CMK (cell line): ENCODE data around the gene SRPK2.

Source experiments
- DNase-seq: peaks from one replicate; pipeline ENCODE4 v3.0.0-alpha.2; 2010; ENCODE audit warnings: low read depth

SRPK2 gene

DNA sequence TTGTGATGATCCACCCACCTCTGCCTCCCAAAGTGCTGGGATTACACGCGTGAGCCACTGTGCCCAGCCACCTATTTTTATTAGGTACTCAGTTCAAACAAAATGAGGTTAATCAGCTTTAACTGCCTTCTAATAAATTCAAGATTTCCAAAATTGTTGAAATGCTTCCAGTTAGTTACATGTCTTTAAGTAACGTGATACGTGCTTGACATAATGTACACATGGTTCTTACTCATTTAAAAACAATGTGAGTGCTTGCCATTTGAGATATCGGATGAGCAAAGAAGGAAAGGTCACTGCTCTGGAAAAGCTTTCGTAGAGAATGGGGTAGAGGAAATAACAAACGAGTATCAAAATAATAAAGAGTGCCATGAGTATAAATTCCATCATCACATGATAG, 291.1 kb downstream of the SRPK2 start:
- no peak for DNase-seq

DNA sequence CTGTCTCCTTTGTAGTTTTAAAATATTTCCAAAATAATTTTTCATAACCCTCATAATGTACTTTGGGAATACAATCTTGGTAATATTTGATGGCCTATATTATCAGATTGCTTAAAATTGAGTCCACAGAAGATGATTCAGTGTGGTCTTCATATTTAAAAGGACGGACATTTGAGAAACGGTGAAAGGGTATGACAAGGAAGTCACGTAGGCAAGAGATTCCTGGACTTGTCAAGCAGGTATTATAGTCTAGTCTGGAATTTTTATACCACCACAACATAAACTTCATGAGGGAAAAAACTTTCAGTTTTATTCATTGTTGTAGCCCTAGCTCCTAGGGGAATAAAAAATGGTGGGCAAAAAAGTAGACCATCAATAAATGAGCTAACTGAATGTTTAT, 292.4 kb downstream of the SRPK2 start:
- no peak for DNase-seq

DNA sequence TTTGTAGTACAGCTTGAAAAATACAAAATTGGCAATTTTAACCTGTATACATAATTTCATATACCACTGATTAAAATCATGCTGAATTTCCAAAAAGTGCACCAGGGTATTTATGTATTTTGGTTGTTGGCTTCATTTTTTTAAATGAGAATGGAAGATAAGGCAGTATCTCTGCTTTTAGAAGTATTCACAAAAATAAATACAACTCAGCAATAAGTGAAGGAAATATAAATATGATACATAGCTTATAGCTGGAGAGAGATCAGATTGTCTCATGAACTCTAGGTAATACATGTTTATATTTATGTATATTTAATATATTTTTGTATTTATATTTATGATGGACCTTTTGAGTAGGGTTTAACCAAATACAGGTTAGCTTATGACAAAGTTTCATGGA, 293.8 kb downstream of the SRPK2 start:
- no peak for DNase-seq

DNA sequence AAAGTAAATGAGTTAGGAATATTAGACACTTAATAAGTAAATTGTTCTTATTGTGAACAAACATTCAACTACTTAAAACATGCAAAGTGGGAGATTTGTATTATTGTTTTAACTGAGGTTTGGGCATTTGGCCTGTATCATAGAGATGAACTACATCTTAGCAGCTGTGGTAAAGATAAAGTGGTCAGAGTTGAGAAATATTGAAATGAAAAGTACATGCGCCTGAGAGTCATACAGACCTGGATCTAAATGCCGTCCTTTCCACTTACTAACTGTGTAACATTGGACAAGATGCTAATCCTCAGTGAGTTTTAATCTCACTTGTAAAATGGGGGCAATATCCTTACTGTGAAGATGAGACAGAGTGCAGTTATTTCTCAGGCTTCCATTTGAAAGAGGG, 300.3 kb downstream of the SRPK2 start:
- DNase-seq: no peak

DNA sequence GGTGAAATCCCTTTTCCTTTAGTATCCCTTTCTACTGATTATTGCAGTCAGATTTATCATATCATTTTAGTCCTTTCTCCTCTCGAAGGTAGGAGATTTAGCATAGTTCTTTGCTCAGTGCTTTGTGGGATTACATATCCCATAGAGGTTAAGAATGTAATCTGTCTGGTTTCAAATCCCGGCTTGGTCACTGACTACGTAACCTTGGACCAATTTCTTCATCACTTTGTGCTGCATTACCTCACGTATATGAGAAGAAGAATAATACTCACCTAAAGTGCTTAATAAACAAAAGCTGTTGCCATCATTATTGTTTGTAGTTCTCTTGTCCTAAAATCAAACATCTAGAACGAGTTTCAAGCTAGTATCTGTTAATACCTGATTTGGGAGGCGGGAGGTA, 300.7 kb downstream of the SRPK2 start:
- DNase-seq: no peak

DNA sequence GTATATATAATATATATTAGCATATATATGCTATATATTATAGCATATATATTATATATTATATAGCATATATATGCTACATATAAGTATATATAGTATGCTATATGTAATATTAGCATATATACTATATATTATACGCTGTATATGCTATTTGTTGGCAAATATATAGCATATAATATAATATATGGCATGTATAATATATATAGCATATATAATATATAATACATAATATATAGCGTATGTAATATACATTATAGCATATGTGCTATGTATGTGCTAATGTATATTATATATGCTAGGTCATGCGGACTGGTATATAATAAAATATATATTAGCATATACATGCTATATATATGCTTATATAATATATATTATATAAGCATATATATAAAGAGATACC, 301.9 kb downstream of the SRPK2 start:
- no peak for DNase-seq

DNA sequence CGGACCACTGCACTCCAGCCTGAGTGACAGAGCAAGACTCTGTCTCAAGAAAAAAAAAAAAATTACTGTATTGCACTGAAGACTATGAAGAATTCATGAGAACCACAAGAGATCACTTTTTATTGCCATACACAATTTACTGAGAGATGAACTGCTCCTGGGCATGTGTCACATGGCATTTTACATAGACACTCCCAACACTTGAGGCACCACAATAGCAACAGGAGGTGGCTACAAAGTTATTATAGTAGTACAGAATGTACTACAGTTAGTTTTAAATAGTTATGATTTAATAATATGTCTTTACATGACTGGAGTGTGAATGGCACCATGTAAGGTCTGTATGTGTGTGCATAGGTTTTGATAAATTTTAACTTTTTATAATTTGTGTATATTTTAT, 304.1 kb downstream of the SRPK2 start:
- no peak for DNase-seq

DNA sequence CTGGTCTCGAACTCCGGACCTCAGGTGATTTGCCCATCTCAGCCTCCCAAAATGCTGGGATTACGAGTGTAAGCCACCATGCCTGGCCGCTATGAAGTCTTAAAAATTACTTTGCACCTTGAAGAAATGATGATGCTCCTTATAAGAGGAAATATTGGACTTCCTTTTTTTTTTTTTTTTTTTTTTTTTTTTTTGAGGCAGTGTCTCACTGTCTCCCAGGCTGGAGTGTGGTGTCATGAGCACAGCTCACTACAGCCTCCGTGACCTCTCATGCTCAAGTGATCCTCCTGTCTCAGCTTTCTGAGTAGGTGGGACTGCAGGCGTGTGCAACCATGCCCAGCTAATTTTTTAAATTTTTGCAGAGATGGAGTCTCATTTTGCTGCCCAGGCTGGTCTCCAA, 309.4 kb downstream of the SRPK2 start:
- no peak for DNase-seq

DNA sequence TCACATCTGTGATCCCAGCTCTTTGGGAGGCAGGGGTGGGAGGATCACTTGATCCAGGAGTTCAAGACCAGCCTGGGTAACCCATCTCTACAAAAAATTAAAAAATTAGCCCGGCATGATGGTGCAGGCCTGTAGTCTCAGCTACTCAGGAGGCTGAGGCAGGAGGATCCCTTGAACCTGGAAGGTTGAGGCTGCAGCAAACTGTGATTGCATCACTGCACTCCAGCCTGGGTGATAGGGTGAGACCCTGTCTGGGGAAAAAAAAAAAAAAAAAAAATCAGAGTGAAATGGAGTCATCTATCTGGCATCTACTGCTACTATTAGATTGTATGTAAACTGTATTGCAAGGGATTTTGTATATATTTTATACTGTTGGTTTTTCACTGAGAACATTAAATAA, 315.6 kb downstream of the SRPK2 start:
- no peak for DNase-seq

DNA sequence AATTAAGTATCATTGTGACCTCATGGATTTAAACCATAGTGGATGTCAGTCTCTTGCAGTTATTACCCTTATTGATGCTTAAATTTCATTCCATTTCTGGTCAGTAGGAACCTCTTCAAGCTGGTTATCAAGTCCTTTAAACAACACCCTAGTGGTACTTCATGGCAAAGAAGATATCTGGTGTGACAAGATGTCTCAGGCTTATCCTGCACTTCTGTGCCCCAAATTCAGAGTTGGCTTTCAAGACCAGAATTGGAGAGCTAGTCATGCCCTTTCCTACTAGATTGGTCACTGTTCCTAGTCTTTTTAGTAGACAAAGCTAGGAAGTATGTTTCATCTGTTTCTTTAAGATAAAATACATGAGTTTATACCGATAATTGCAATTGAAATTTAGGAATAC, 319.8 kb downstream of the SRPK2 start:
- no peak for DNase-seq

DNA sequence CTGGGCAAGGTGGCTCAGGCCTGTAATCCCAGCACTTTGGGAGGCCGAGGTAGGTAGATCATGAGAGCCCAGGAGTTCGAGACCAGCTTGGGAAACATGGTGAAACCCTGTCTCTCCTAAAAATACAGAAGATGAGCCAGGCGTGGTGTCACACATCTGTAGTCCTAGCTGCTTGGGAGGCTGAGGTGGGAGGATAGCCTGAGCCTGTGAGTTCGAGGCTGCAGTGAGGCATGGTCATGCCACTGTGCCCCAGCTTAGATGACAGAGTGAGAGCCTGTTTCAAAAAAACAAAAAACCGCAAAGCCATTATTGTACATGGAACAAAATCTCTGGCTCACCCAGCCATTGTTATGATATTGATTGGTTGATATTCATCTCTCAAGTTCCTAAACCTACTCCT, 321.0 kb downstream of the SRPK2 start:
- DNase-seq: no peak
